Mesenchymal stem cell (in vitro differentiated cells and primary cell): ENCODE results near the gene HBS1L.

ENCODE experiments used
- DNase-seq: peaks from one replicate; pipeline ENCODE4 v3.0.0-alpha.2; 2013
- H2AFZ ChIP-seq: one replicate; pipeline ENCODE4 v1.6.1; 2013; ENCODE audit warnings: low read depth, mild to moderate bottlenecking, control low read depth, inconsistent platforms, low read length, moderate library complexity
- H2AK5ac ChIP-seq: 2 replicates; pipeline ENCODE4 v1.6.1; 2013; ENCODE audit warnings: low read length, moderate library complexity, mild to moderate bottlenecking, inconsistent platforms; ENCODE audit not compliant: severe bottlenecking
- H2BK120ac ChIP-seq: one replicate; pipeline ENCODE4 v1.6.1; 2013; ENCODE audit warnings: low read depth, mild to moderate bottlenecking, inconsistent platforms, low read length, moderate library complexity
- H2BK12ac ChIP-seq, 2 experiments: one replicate each; pipeline ENCODE4 v1.6.1; 2013; ENCODE audit warnings: inconsistent platforms in 2 of 2, low read length in 2 of 2, mild to moderate bottlenecking in 2 of 2, moderate library complexity in 2 of 2, control low read depth in 1 of 2
- H2BK15ac ChIP-seq: one replicate; pipeline ENCODE4 v1.6.1; 2013; ENCODE audit warnings: mild to moderate bottlenecking, low read depth, inconsistent platforms; ENCODE audit not compliant: poor library complexity, severe bottlenecking
- H2BK5ac ChIP-seq: 2 replicates; pipeline ENCODE4 v1.6.1; 2013; ENCODE audit warnings: low read depth, mild to moderate bottlenecking, low read length, control low read depth, inconsistent platforms; ENCODE audit not compliant: poor library complexity, severe bottlenecking
- H3K14ac ChIP-seq, 2 experiments: one replicate each; pipeline ENCODE4 v1.6.1; 2013; ENCODE audit warnings: inconsistent platforms in 2 of 2, low read length in 2 of 2, control low read depth in 1 of 2, mild to moderate bottlenecking in 1 of 2, moderate library complexity in 1 of 2
- H3K18ac ChIP-seq, 2 experiments: one replicate each; pipeline ENCODE4 v1.6.1; 2013; ENCODE audit warnings: inconsistent platforms in 2 of 2, low read length in 2 of 2, control low read depth in 1 of 2, low read depth in 1 of 2, mild to moderate bottlenecking in 1 of 2
- H3K23ac ChIP-seq, 2 experiments: one replicate each; pipeline ENCODE4 v1.6.1; 2013; ENCODE audit warnings: inconsistent platforms in 2 of 2, low read length in 2 of 2, mild to moderate bottlenecking in 2 of 2, moderate library complexity in 2 of 2, control low read depth in 1 of 2
- H3K27ac ChIP-seq: 2 replicates; pipeline ENCODE4 v1.5.1; 2013; ENCODE audit warnings: mild to moderate bottlenecking, moderate library complexity, low read length, control low read depth, inconsistent platforms; ENCODE audit not compliant: poor library complexity, severe bottlenecking
- H3K27me3 ChIP-seq, 2 experiments: 2 replicates each; pipeline versions ENCODE4 v1.6.1 to v1.7.0; 2013; ENCODE audit warnings: low read length in 2 of 2, mild to moderate bottlenecking in 2 of 2, moderate library complexity in 2 of 2, control low read depth in 1 of 2, inconsistent platforms in 1 of 2; ENCODE audit not compliant: control insufficient read depth in 1 of 2, insufficient read depth in 1 of 2
- H3K36me3 ChIP-seq, 2 experiments: 2 replicates each; pipeline versions ENCODE4 v1.6.1 to v1.7.0; 2013; ENCODE audit warnings: low read length in 2 of 2, control low read depth in 1 of 2, inconsistent platforms in 1 of 2, low read depth in 1 of 2, mild to moderate bottlenecking in 1 of 2; ENCODE audit not compliant: insufficient read depth in 2 of 2, control insufficient read depth in 1 of 2
- H3K4ac ChIP-seq, 2 experiments: one replicate each; pipeline ENCODE4 v1.6.1; 2013; ENCODE audit warnings: inconsistent platforms in 2 of 2, low read length in 2 of 2, mild to moderate bottlenecking in 2 of 2, moderate library complexity in 2 of 2, control low read depth in 1 of 2, low read depth in 1 of 2
- H3K4me1 ChIP-seq: 2 replicates; pipeline ENCODE4 v1.6.1; 2013; ENCODE audit warnings: low read depth, low read length, control low read depth; ENCODE audit not compliant: control insufficient read depth, insufficient read depth
- H3K4me2 ChIP-seq: 2 replicates; pipeline ENCODE4 v1.6.1; 2013; ENCODE audit warnings: low read length, mild to moderate bottlenecking, inconsistent platforms; ENCODE audit not compliant: poor library complexity, severe bottlenecking
- H3K4me3 ChIP-seq, 2 experiments: 2 replicates each; pipeline versions ENCODE4 v1.5.1 to v1.7.0; 2013; ENCODE audit warnings: low read length in 2 of 2, mild to moderate bottlenecking in 2 of 2, control low read depth in 1 of 2, low read depth in 1 of 2; ENCODE audit not compliant: insufficient read depth in 1 of 2
- H3K79me1 ChIP-seq: replicated peaks from 2 replicates; pipeline ENCODE4 v1.6.1; 2013; ENCODE audit warnings: mild to moderate bottlenecking, control low read depth, low read length, inconsistent platforms; ENCODE audit not compliant: poor library complexity, severe bottlenecking
- H3K9ac ChIP-seq: 2 replicates; pipeline ENCODE4 v1.7.0; 2013; ENCODE audit warnings: mild to moderate bottlenecking, low read length, moderate library complexity
- H3K9me3 ChIP-seq: 2 replicates; pipeline ENCODE4 v1.7.0; 2013; ENCODE audit warnings: mild to moderate bottlenecking, low read length; ENCODE audit not compliant: control insufficient read depth
- H4K8ac ChIP-seq: one replicate; pipeline ENCODE4 v1.6.1; 2013; ENCODE audit warnings: inconsistent platforms, mild to moderate bottlenecking, low read length, moderate library complexity
- H4K91ac ChIP-seq: one replicate; pipeline ENCODE4 v1.6.1; 2013; ENCODE audit warnings: mild to moderate bottlenecking, low read length, inconsistent platforms
- WGBS: methylation state at CpG from one replicate; pipeline ENCODE4 v1.1.7; 2013; ENCODE audit warnings: mixed read lengths; 5-methylcytosine and 5-hydroxymethylcytosine counted together

The HBS1L gene

DNA sequence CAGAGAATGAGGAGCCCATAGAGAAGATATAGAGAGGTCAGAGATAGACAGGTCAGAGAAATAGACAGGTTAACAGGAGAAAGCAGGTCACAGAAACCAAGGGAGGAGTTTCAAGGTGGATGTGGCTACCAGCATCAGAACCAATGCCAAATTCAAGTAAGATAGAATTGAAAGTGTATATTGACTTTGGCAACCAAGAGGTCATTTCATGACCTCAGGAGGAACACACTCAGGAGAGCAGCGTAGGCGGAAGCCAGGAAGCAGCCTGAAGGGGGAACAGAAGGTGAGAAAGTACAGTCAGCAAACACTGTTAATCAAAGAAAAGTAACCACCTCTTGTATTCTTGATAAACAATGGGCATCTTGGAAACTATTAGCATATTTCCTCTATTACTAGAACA is 70.8 kb downstream of the HBS1L start:
- Histone ChIP-seq H2BK12ac (peak overlapping the region in 1 of 2 experiments; percentile 32), H2AFZ (no peak overlapping the region), H4K8ac (no peak overlapping the region), H3K9me3 (no peaks in the 10 kb centered on the region), H3K4ac (no peak overlapping the region), H4K91ac (no peak overlapping the region), H3K9ac (no peak overlapping the region), H3K4me3 (no peak overlapping the region), H3K79me1 (peaks cover 3% of the 10 kb centered on the region), H2BK120ac (no peak overlapping the region), H3K36me3 (peaks cover 6 to 69% of the 10 kb centered on the region in 2 experiments), H3K27ac (no peak overlapping the region), H3K14ac (no peak overlapping the region), H3K18ac (no peak overlapping the region), H2BK15ac (no peak overlapping the region), H3K27me3 (no peaks in the 10 kb centered on the region), H3K4me1 (no peaks in the 10 kb centered on the region), H3K23ac (no peak overlapping the region), H2AK5ac (no peak overlapping the region), H3K4me2 (no peak overlapping the region), H2BK5ac (no peak overlapping the region)
- 92% methylated on average over 2 of the region's 2 CpGs for WGBS
- DNase-seq, result no peak

DNA sequence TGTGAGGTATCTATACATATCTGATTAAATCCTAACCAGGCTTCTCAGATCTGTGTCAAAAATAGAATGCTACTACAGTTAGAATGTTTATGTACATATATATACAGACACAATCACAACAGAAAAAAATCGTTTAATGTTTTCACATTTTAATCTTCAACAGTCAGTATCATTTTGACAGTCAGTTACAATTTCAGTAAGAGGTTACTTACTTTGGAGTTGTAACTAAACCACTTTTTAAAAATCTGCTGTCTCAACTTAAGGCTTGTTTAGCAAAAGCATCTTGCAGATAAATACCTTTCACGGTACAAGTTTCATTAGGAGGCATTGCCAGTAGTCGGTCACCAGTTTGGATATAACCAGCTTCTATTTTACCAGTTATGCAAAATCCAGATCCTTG is 72.5 kb downstream of the HBS1L start:
- Histone ChIP-seq H3K4me2 (no peak overlapping the region), H3K9me3 (no peaks in the 10 kb centered on the region), H2AFZ (no peak overlapping the region), H3K4me1 (no peaks in the 10 kb centered on the region), H4K91ac (no peak overlapping the region), H3K23ac (no peak overlapping the region), H2BK15ac (no peak overlapping the region), H2AK5ac (no peak overlapping the region), H3K36me3 (peaks cover 6 to 79% of the 10 kb centered on the region in 2 experiments), H3K27me3 (no peaks in the 10 kb centered on the region), H3K27ac (no peak overlapping the region), H3K14ac (no peak overlapping the region), H4K8ac (no peak overlapping the region), H2BK120ac (no peak overlapping the region), H3K18ac (no peak overlapping the region), H3K79me1 (no peaks in the 10 kb centered on the region), H2BK12ac (no peak overlapping the region), H2BK5ac (no peak overlapping the region), H3K9ac (no peak overlapping the region), H3K4ac (no peak overlapping the region), H3K4me3 (no peak overlapping the region)
- DNase-seq, result no peak
- WGBS, result 87% methylated on average over 3 of the region's 3 CpGs

DNA sequence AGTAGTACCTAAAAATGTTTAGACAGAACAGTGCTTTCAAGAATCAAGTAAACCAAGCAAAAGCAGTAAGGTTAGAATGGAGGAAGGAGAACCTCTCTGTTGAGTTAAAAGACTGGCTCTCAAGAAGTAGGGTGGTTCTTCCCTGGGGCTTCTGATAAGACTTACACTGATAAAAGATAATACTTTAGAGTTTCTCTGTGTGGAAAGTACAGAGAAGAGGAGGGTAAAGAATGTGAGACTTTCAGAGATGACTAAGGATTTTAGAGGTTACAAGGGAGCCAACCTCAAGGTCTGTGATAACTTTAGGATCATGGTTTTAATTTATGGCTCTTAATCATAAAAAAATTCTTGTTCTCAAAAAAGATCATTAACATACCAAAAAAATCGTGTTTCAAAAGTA is 73.8 kb downstream of the HBS1L start:
- H3K9ac ChIP-seq, result no peak overlapping the region
- WGBS, result 100% methylated on average over 1 of the region's 1 CpG
- no peak overlapping the region for H3K14ac ChIP-seq
- H3K9me3 ChIP-seq, result no peaks in the 10 kb centered on the region
- H3K27ac ChIP-seq, result no peak overlapping the region
- H3K27me3 ChIP-seq, result no peaks in the 10 kb centered on the region
- no peak overlapping the region for H2BK120ac ChIP-seq
- H3K23ac ChIP-seq, result no peak overlapping the region
- H2AFZ ChIP-seq, result no peak overlapping the region
- H2BK5ac ChIP-seq, result no peak overlapping the region
- H3K18ac ChIP-seq, result no peak overlapping the region
- no peaks in the 10 kb centered on the region for H3K4me1 ChIP-seq
- H3K4me3 ChIP-seq, result no peak overlapping the region
- H3K4ac ChIP-seq, result no peak overlapping the region
- no peak overlapping the region for H2BK15ac ChIP-seq
- H3K4me2 ChIP-seq, result no peak overlapping the region
- no peak overlapping the region for H4K8ac ChIP-seq
- H3K79me1 ChIP-seq, result no peaks in the 10 kb centered on the region
- DNase-seq, result no peak
- no peak overlapping the region for H2BK12ac ChIP-seq
- H3K36me3 ChIP-seq, result peaks cover 6 to 81% of the 10 kb centered on the region in 2 experiments
- H4K91ac ChIP-seq, result no peak overlapping the region
- no peak overlapping the region for H2AK5ac ChIP-seq

DNA sequence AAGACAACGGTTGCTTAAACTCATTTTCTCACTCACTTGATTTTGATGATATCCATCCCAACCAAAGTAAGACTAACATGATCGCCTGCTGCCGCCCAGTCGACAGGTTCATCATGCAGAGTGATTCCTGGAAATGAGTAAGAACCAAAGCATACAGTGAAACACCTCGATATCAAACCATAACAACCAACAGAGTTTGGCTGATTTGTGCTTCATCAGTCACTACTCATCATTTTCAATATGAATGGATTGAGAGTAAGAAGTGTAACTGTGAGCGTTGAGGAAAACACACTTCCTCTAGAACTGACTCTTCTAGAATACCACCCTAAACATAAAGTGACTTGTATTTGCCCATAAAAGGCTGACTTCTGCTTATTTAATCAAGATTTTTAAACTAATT is 75.5 kb downstream of the HBS1L start:
- Histone ChIP-seq H3K18ac (no peak overlapping the region), H3K36me3 (peaks cover 3 to 78% of the 10 kb centered on the region in 2 experiments), H3K27me3 (no peaks in the 10 kb centered on the region), H2BK5ac (no peak overlapping the region), H3K4me1 (no peaks in the 10 kb centered on the region), H2BK120ac (no peak overlapping the region), H3K79me1 (peaks cover 1% of the 10 kb centered on the region), H3K4me2 (no peak overlapping the region), H3K14ac (no peak overlapping the region), H4K91ac (no peak overlapping the region), H2AFZ (no peak overlapping the region), H4K8ac (no peak overlapping the region), H2BK15ac (no peak overlapping the region), H3K27ac (no peak overlapping the region), H3K9ac (no peak overlapping the region), H2BK12ac (no peak overlapping the region), H2AK5ac (no peak overlapping the region), H3K4ac (no peak overlapping the region), H3K4me3 (no peak overlapping the region), H3K9me3 (no peaks in the 10 kb centered on the region), H3K23ac (no peak overlapping the region)
- DNase-seq, result no peak
- 98% methylated on average over 4 of the region's 6 CpGs for WGBS
